Activated B cell treated with CpG ODN at 0.5 μM for 24 hours (primary cell): Measurements from ENCODE around the gene ALDH1L1. TPM values are rescaled to one million over a fixed set of nuclear protein-coding genes. Genes with fewer than 3 reads are reported as not detected.
A peak's percentile ranks its signal among the peaks of the same experiment; 100 is the strongest.

Experiments
- ATAC-seq: fragments of 200-7000 bp; cut with Tn5 transposase; one replicate; pipeline ENCODE4 v1.10.0; 2021; ENCODE audit warnings: low read depth, mild to moderate bottlenecking, moderate library complexity
- CTCF ChIA-PET: fragments of 350-600 bp; sonication (Branson Sonifier 250); formaldehyde crosslinking; loops from one replicate; lab custom pipeline; 2021; ENCODE audit warnings: antibody characterized with exemption; lab: Charles Lee
- POLR2A ChIA-PET: fragments of 350-600 bp; sonication (Branson Sonifier 250); formaldehyde crosslinking; loops from one replicate; lab custom pipeline; 2021; ENCODE audit warnings: antibody characterized with exemption; lab: Charles Lee
- DNase-seq: peaks from one replicate; pipeline ENCODE4 v3.0.0; 2022
- H3K27ac Mint-ChIP-seq: one replicate; pipeline ENCODE4 v1.8.0; 2020; ENCODE audit warnings: mixed read lengths
- H3K27me3 Mint-ChIP-seq: one replicate; pipeline ENCODE4 v1.8.0; 2021; ENCODE audit warnings: mixed read lengths
- H3K36me3 Mint-ChIP-seq: one replicate; pipeline ENCODE4 v1.8.0; 2021; ENCODE audit warnings: low read depth, mixed read lengths
- H3K4me1 Mint-ChIP-seq: one replicate; pipeline ENCODE4 v1.8.0; 2021; ENCODE audit warnings: mixed read lengths
- H3K4me3 Mint-ChIP-seq: one replicate; pipeline ENCODE4 v1.8.0; 2020; ENCODE audit warnings: mild to moderate bottlenecking, mixed read lengths
- H3K9me3 Mint-ChIP-seq: one replicate; pipeline ENCODE4 v1.8.0; 2020; ENCODE audit warnings: mixed read lengths
- CTCF ChIP-seq: fragments of 200-600 bp; IDR thresholded peaks from one replicate; pipeline ENCODE4 v1.8.0; 2022; ENCODE audit warnings: antibody characterized with exemption, mild to moderate bottlenecking
- intact Hi-C: fragments of 100-400 bp; cut with micrococcal nuclease; formaldehyde crosslinking; loops from one replicate; pipeline ENCODE4 v1.15.1; 2024
- total RNA-seq: library from RNA; stranded (reverse); gene quantifications from 2 replicates; pipeline ENCODE4 v1.2.3, GENCODE V29; 2022

The ALDH1L1 gene
- total RNA-seq, 1 donor from 2014 or later, result not detected

DNA sequence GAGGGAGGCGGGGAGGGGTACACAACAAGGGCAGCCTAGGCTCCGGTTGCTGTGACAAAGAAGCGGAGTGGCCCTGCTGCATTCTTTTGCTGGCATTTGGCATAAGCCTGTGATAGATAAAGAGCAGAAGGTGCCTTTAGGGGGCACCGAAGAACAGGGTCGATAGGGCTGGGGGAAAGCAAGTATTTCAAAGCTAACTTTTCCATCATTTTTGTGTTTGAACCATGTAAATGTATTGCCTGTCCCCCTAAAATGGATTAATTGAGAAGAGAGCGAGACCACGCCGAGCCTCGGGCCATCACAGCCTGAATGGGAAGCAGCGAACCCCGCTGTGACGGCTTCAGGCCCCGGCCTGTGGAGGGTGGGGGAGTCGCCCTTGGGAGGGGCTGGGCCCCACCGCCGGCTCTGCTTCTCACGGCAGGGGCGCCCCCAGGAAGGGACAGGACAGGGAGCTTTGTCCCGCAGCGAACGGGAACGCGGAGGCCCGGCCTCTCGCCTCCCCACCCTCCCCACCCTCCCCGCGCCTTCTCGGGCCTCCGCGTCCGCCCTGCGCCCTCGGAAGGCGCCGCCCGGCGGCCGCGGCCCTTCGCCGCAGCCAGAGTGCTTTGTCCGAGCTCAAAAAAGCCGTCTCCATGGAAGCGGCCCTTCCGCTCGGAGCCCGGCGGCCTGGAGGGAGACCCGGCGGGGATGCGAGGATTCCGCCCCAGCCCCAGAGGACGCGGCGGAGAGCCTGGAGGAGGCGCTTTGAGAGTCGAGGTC lies 32.4 kb upstream of the ALDH1L1 start:
- Mint-ChIP-seq H3K4me1 (peaks cover 3% of the 10 kb centered on the region), H3K27ac (no peak overlapping the region), H3K36me3 (no peaks in the 10 kb centered on the region), H3K9me3 (no peaks in the 10 kb centered on the region), H3K27me3 (peaks cover 59% of the 10 kb centered on the region), H3K4me3 (peak overlapping the region; percentile 65)
- ATAC-seq, result peak; percentile 14
- DNase-seq, result no peak
- ChIA-PET POLR2A (no interaction called here), CTCF (no interaction called here)
- TF ChIP-seq CTCF, result no peak
- intact Hi-C loops, result no loop called here

DNA sequence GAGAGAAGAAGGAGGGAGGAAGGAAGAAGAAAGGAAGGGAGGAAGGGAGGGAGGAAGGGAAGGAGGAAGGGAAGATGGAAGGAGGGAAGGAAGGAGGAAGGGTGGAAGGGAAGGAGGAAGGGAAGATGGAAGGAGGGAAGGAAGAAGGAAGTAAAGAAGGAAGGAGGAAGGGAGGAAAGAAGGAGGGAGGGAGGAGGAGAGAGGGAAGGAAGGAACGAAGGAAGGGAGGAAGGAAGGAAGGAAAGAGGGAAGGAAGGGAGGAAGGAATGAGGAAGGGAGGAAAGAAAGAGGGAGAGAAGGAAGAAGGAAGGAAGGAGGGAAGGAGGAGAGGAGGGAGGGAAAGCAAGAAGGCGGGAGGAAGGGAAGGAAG lies 31.8 kb upstream of the ALDH1L1 start:
- Mint-ChIP-seq H3K4me1 (peaks cover 3% of the 10 kb centered on the region), H3K27me3 (peaks cover 59% of the 10 kb centered on the region), H3K9me3 (no peaks in the 10 kb centered on the region), H3K27ac (no peak overlapping the region), H3K36me3 (no peaks in the 10 kb centered on the region), H3K4me3 (no peak overlapping the region)
- POLR2A ChIA-PET, result no interaction called here
- intact Hi-C loops, result no loop called here
- ATAC-seq, result no peak
- CTCF ChIA-PET, result no interaction called here
- DNase-seq, result no peak
- TF ChIP-seq CTCF, result no peak

GRCh38 chr3:126211569-126211968 lies 31.2 kb upstream of the ALDH1L1 start:
- ChIA-PET CTCF (no interaction called here), POLR2A (no interaction called here)
- ATAC-seq (no peak), DNase-seq (no peak)
- no peaks in the 10 kb centered on the region for H3K36me3 Mint-ChIP-seq
- no peak for TF ChIP-seq CTCF
- peaks cover 53% of the 10 kb centered on the region for H3K27me3 Mint-ChIP-seq
- H3K9me3 Mint-ChIP-seq, result no peaks in the 10 kb centered on the region
- no peak overlapping the region for H3K27ac Mint-ChIP-seq
- intact Hi-C loops, result no loop called here
- H3K4me1 Mint-ChIP-seq, result peaks cover 3% of the 10 kb centered on the region
- no peak overlapping the region for H3K4me3 Mint-ChIP-seq

- DNase-seq, result no peak
- intact Hi-C loops, result no loop called here
- no peak for TF ChIP-seq CTCF
- Mint-ChIP-seq H3K9me3 (no peaks in the 10 kb centered on the region), H3K27ac (no peak overlapping the region), H3K36me3 (no peaks in the 10 kb centered on the region), H3K27me3 (peaks cover 46% of the 10 kb centered on the region), H3K4me3 (no peak overlapping the region), H3K4me1 (peaks cover 3% of the 10 kb centered on the region)
- CTCF ChIA-PET, result no interaction called here
- no peak for ATAC-seq
- POLR2A ChIA-PET, result no interaction called here
Observed at GRCh38 chr3:126210606-126211005, 30.2 kb upstream of the ALDH1L1 start.

DNA sequence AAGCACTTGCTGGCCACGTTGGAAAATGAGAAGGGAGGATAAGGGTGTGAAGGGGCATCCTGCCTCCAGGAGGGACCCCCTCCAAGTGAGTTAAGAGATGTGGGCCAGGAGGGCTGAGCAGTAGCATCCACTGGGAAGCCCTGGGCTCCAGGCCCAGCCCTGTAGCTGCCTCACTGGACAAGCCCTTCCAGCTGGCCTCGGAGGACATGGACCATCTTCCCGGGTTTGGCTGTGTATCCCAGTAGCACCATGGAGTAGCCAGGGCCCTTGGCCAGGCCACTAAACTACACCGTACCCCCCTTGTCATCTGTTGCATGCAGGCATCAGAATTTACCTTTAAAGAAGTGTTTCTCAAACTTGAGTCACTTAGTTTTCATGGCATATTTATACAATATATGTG lies 29.4 kb upstream of the ALDH1L1 start:
- Mint-ChIP-seq H3K4me3 (no peak overlapping the region), H3K27ac (no peak overlapping the region), H3K9me3 (no peaks in the 10 kb centered on the region), H3K27me3 (peaks cover 41% of the 10 kb centered on the region), H3K36me3 (no peaks in the 10 kb centered on the region), H3K4me1 (peaks cover 3% of the 10 kb centered on the region)
- ChIA-PET POLR2A (no interaction called here), CTCF (no interaction called here)
- ATAC-seq (no peak), DNase-seq (no peak)
- intact Hi-C loops, result no loop called here
- TF ChIP-seq CTCF, result no peak
